Measurements from ENCODE around the gene TMEM123. TPM values are rescaled to one million over a fixed set of nuclear protein-coding genes. Genes with fewer than 3 reads are reported as not detected.
"Not testable (repeated sequence)": the region's sequence is repeated elsewhere in the genome, so short reads cannot be mapped to it uniquely, and the experiment has no call there.

The TMEM123 gene
- polyA plus RNA-seq, 1 donor = 141 TPM

DNA sequence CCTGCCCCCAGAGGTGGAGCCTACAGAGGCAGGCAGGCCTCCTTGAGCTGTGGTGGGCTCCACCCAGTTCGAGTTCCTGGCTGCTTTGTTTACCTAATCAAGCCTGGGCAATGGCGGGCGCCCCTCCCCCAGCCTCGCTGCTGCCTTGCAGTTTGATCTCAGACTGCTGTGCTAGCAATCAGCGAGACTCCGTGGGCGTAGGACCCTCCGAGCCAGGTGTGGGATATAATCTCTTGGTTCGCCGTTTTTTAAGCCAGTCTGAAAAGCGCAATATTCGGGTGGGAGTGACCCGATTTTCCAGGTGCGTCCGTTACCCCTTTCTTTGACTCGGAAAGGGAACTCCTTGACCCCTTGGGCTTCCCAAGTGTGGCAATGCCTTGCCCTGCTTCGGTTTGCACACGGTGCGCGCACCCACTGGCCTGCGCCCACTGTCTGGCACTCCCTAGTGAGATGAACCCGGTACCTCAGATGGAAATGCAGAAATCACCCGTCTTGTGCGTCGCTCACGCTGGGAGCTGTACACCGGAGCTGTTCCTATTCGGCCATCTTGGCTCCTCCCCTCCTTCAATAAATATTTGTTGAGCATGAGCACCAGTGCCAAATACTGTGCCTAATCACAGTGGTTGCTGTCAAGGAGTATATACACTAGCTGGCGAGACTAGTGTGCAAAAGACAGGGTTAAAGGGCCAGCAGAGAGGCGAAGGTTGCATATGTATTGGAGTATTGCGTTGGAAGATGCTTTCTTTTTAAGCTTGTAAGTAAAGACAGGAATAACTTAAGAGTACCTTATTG is 77.7 kb downstream of the TMEM123 start:
- not testable (repeated sequence) for H3K4me1 ChIP-seq (ENCODE audit: control insufficient read depth, insufficient read depth, low read length); H3K27me3 ChIP-seq (ENCODE audit: control insufficient read depth, insufficient read depth, low read length); H3K27ac ChIP-seq (ENCODE audit: low read length); H3K4me3 ChIP-seq (ENCODE audit: low read length); H3K9me3 ChIP-seq (ENCODE audit: control insufficient read depth, low read depth, low read length); DNase-seq
- peaks cover 30% of the 10 kb centered on the region for H3K36me3 ChIP-seq (ENCODE audit: control insufficient read depth, insufficient read depth, low read length)
- WGBS (ENCODE audit: insufficient coverage, low lambda C conversion rate) = no CpG with 5 or more reads among the region's 31 CpGs

DNA sequence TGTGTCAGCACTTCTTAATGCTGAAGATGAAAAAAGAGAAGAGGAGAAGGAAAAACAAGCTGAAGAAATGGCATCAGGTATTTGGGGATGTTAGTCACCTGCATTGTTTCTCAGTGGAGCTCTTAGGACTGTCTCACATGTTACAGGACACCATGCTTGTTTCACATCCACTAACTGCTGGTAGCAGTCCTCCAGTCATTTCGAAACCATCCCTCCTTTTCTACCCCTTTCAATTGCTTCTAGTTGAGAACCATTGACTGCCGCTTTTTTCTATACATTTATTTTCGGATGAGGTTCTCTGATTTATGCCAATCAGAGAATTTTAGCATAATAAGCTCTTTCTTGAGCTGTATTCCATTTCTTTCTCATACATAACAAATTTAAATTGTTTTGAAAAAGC is 84.1 kb downstream of the TMEM123 start:
- WGBS (ENCODE audit: insufficient coverage, low lambda C conversion rate) = 97% methylated on average over 3 of the region's 3 CpGs
- Histone ChIP-seq H3K27me3 (ENCODE audit: control insufficient read depth, insufficient read depth, low read length) (no peaks in the 10 kb centered on the region), H3K27ac (ENCODE audit: low read length) (no peak overlapping the region), H3K4me3 (ENCODE audit: low read length) (no peak overlapping the region), H3K36me3 (ENCODE audit: control insufficient read depth, insufficient read depth, low read length) (peaks cover 41% of the 10 kb centered on the region), H3K4me1 (ENCODE audit: control insufficient read depth, insufficient read depth, low read length) (no peaks in the 10 kb centered on the region), H3K9me3 (ENCODE audit: control insufficient read depth, low read depth, low read length) (no peaks in the 10 kb centered on the region)
- DNase-seq = no peak

DNA sequence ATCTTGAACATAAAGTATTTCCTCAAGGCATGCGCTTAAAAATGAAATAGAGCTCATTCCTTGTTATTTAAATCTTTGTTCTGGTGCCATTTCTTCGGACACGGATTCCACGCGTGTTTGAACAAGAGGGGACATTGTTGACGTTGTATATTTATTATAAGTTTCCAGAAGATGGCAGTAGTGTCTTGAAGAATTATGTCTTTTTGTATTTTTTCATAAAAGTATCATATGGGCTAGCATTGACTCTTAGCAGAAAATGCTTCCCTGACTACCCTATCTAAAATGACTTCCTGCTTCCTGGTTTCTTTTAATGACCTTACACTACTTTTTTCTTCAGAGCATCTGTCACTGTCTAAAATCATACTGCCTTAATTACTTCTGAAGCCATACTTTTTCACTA is 85.2 kb downstream of the TMEM123 start:
- Histone ChIP-seq H3K36me3 (ENCODE audit: control insufficient read depth, insufficient read depth, low read length) (peaks cover 41% of the 10 kb centered on the region), H3K9me3 (ENCODE audit: control insufficient read depth, low read depth, low read length) (no peaks in the 10 kb centered on the region), H3K4me1 (ENCODE audit: control insufficient read depth, insufficient read depth, low read length) (no peaks in the 10 kb centered on the region), H3K4me3 (ENCODE audit: low read length) (no peak overlapping the region), H3K27me3 (ENCODE audit: control insufficient read depth, insufficient read depth, low read length) (no peaks in the 10 kb centered on the region), H3K27ac (ENCODE audit: low read length) (no peak overlapping the region)
- peak in 1 of 2 donors; percentile 27 for DNase-seq
- no CpG with 5 or more reads among the region's 6 CpGs for WGBS (ENCODE audit: insufficient coverage, low lambda C conversion rate)

DNA sequence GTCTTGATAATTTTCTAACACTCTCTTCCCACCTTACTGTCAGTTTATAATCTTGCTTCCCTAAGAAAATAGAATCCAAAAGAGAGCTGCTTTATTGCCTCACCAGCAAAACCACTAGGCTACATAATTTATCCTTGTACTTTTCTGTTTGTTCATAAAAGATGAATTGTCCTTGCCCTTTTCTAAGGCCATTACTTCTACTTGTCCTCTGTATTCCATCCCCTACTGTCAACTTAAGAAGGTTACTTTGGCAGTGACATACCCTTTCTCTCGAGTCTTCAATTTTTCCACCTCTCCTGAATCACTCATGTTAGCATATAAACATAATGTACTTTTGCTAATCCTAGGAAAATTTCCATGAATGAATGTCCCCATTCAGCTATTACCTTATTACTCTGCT is 87.6 kb downstream of the TMEM123 start:
- Histone ChIP-seq H3K27me3 (ENCODE audit: control insufficient read depth, insufficient read depth, low read length) (no peaks in the 10 kb centered on the region), H3K4me1 (ENCODE audit: control insufficient read depth, insufficient read depth, low read length) (no peaks in the 10 kb centered on the region), H3K36me3 (ENCODE audit: control insufficient read depth, insufficient read depth, low read length) (peaks cover 57% of the 10 kb centered on the region), H3K9me3 (ENCODE audit: control insufficient read depth, low read depth, low read length) (peaks cover under 1% of the 10 kb centered on the region), H3K4me3 (ENCODE audit: low read length) (no peak overlapping the region), H3K27ac (ENCODE audit: low read length) (no peak overlapping the region)
- DNase-seq = no peak
- WGBS (ENCODE audit: insufficient coverage, low lambda C conversion rate) = 89% methylated on average over 1 of the region's 1 CpG

DNA sequence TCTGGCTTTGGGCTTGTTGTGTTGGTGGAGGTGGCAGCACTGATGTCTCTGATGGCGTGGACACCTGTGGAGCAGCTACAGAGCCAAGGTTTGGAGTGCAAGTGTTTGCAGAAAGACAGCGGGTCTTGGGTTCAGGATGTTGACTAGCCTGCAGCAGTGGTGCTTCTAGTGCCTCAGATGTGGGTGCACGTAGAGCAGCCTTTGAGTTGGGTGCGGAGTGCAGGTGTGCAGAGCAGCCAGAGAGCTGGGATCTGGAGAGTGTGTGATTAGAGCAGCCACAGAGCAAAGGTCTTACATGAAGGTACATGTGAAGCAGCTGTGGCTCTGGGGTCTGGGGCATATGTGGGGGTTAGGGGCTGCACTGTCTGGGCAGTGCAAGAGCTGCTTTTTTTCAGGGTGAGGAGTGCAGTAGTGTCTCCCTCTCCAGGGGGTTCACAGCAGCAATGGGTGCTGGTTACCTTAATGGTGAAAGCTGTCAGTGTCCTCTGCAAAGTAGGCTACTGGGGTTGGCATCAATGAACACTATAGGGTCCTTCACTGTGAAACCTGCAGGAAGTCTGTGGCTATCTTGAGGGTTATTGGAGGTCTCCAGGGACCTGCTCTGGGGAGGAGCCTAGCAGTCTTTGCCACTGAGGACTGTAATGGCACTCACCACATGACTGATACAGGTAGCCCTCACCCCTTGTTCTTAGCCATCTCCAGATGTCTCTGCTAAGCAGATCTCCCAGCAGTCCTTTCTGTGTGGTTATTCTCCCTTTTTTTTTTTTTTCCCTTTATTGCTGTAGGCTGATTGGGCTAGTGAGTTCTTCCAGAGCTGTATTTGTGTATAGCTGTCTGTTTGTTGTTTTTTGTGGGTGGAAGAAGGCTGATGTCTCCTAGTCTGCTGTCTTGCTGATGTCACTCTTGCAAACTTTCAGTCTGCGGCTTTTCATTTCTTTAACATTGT is 91.2 kb downstream of the TMEM123 start:
- no peaks in the 10 kb centered on the region for H3K4me1 ChIP-seq (ENCODE audit: control insufficient read depth, insufficient read depth, low read length)
- H3K4me3 ChIP-seq (ENCODE audit: low read length) = no peak overlapping the region
- DNase-seq = no peak
- H3K9me3 ChIP-seq (ENCODE audit: control insufficient read depth, low read depth, low read length) = peaks cover 18% of the 10 kb centered on the region
- no peaks in the 10 kb centered on the region for H3K27me3 ChIP-seq (ENCODE audit: control insufficient read depth, insufficient read depth, low read length)
- WGBS (ENCODE audit: insufficient coverage, low lambda C conversion rate) = 100% methylated on average over 1 of the region's 5 CpGs
- H3K36me3 ChIP-seq (ENCODE audit: control insufficient read depth, insufficient read depth, low read length) = peaks cover 57% of the 10 kb centered on the region
- H3K27ac ChIP-seq (ENCODE audit: low read length) = no peak overlapping the region

DNA sequence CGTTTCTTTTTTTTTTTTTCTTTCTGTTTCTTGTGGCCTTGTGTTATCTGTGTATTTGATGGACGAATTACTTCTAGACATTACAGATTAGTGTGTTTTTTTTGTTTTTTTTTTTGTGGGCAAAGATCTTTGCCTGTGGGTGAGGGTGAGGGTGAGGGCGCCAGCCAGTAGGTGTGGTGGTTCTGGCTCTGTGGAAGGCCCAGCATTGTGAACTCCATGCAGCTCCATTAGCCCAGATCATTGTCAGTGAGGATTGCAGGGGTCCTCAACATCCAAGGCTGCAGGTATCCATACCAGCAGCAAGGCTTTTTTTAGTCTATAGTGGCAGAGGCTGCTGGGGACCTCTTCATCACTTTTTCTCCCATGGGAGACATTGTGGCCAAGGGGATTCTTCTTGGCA is 91.9 kb downstream of the TMEM123 start:
- no peak for DNase-seq
- WGBS (ENCODE audit: insufficient coverage, low lambda C conversion rate) = 93% methylated on average over 2 of the region's 3 CpGs
- Histone ChIP-seq H3K9me3 (ENCODE audit: control insufficient read depth, low read depth, low read length) (peaks cover 18% of the 10 kb centered on the region), H3K4me1 (ENCODE audit: control insufficient read depth, insufficient read depth, low read length) (no peaks in the 10 kb centered on the region), H3K36me3 (ENCODE audit: control insufficient read depth, insufficient read depth, low read length) (peaks cover 56% of the 10 kb centered on the region), H3K27ac (ENCODE audit: low read length) (no peak overlapping the region), H3K4me3 (ENCODE audit: low read length) (no peak overlapping the region), H3K27me3 (ENCODE audit: control insufficient read depth, insufficient read depth, low read length) (no peaks in the 10 kb centered on the region)

DNA sequence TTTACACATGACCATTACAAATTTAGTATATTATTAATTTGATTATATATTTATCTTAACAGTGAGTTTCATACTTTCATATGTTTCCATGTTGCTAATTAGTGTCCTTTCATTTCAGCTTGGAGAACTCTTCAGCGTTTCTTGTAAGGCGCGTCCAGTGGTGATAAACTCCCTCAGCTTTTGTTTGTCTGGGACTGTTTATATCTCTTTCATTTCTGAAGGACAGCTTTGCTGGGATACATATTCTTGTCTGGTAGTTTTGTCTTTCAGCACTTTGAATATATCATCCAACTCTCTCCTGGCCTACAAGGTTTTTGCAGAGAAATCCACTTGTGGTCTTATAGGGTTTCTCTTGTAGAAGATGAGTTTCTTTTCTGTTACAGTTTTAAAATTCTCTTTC is 93.2 kb downstream of the TMEM123 start:
- Histone ChIP-seq H3K27me3 (ENCODE audit: control insufficient read depth, insufficient read depth, low read length) (no peaks in the 10 kb centered on the region), H3K27ac (ENCODE audit: low read length) (no peak overlapping the region), H3K4me1 (ENCODE audit: control insufficient read depth, insufficient read depth, low read length) (no peaks in the 10 kb centered on the region), H3K4me3 (ENCODE audit: low read length) (no peak overlapping the region), H3K9me3 (ENCODE audit: control insufficient read depth, low read depth, low read length) (peaks cover 22% of the 10 kb centered on the region), H3K36me3 (ENCODE audit: control insufficient read depth, insufficient read depth, low read length) (peaks cover 50% of the 10 kb centered on the region)
- no peak for DNase-seq
- no CpG with 5 or more reads among the region's 3 CpGs for WGBS (ENCODE audit: insufficient coverage, low lambda C conversion rate)

DNA sequence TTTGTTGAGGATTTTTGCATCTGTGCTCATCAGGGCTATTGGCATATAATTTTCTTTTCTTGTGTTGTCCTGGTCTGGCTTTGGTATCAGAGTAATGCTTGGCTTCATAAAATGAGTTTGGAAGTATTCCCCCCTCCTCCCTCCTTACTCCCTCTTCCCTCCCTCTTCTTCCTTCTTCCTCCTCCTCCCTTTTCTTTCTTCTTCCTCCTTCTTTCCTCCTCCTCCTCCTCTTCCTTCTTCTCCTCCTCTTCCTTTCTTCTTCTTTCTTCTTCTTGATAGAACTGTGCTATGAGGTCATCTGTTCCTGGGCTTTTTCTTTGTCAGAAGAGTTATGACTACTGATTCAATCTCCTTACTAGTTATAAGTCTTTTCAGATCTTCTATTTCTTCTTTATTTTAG is 95.4 kb downstream of the TMEM123 start:
- no peaks in the 10 kb centered on the region for H3K27me3 ChIP-seq (ENCODE audit: control insufficient read depth, insufficient read depth, low read length)
- no peaks in the 10 kb centered on the region for H3K4me1 ChIP-seq (ENCODE audit: control insufficient read depth, insufficient read depth, low read length)
- no peak overlapping the region for H3K4me3 ChIP-seq (ENCODE audit: low read length)
- no peak overlapping the region for H3K27ac ChIP-seq (ENCODE audit: low read length)
- peaks cover 42% of the 10 kb centered on the region for H3K36me3 ChIP-seq (ENCODE audit: control insufficient read depth, insufficient read depth, low read length)
- DNase-seq = no peak
- peaks cover 22% of the 10 kb centered on the region for H3K9me3 ChIP-seq (ENCODE audit: control insufficient read depth, low read depth, low read length)

DNA sequence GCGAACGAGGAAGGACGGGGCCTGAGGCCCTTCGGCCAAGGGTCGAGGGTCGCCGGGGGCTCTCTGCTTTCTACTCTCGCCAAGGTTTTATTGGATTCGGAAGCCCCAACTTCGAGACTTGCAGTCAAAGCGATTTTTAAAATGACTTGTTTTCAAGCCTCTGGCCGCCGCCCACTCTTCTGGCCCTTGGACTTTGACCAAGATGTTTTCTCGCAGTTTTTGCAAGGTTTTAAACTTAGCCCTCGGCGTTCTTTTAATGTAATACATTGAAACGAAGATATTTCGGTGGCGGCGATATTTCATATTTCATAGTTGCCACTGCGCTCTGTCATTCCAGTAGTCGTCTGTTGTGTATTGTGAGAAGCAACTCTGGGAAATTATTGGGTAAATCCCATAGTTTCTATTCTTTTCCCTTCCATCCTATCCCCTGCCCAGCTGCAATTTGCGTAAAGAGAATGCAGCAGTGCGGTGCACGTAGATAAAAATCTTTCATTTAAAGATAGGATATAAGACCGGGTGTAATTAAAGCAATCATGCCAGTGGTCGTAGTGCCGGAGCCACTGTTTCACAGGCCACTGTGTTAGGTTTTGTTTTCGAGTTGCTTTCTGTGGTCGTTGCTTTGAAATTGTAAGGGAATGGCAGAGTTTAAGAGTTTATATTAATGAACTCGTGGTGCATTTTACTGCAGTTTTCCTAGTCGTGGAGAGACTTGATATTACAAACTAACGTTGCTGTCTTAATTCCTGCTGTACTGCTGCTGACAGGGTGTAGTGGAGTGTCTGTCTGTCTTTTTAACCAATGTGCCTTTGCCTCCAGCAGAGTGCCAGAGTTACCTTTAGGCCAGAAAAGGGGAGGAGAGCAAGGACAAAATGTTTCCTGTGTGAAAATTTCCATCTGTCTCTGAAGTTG is 104.8 kb downstream of the TMEM123 start:
- DNase-seq = no peak
- Histone ChIP-seq H3K27ac (ENCODE audit: low read length) (peak overlapping the region; percentile 97), H3K27me3 (ENCODE audit: control insufficient read depth, insufficient read depth, low read length) (no peaks in the 10 kb centered on the region), H3K4me1 (ENCODE audit: control insufficient read depth, insufficient read depth, low read length) (peaks cover 17% of the 10 kb centered on the region), H3K4me3 (ENCODE audit: low read length) (peak overlapping the region; percentile 80), H3K36me3 (ENCODE audit: control insufficient read depth, insufficient read depth, low read length) (peaks cover 11% of the 10 kb centered on the region), H3K9me3 (ENCODE audit: control insufficient read depth, low read depth, low read length) (no peaks in the 10 kb centered on the region)
- no CpG with 5 or more reads among the region's 33 CpGs for WGBS (ENCODE audit: insufficient coverage, low lambda C conversion rate)

All from large intestine (tissue), 3 donors.